ENCODE data around the gene ZNF484.
"Not testable (repeated sequence)": the region's sequence is repeated elsewhere in the genome, so short reads cannot be mapped to it uniquely, and the experiment has no call there.

The ZNF484 gene

DNA sequence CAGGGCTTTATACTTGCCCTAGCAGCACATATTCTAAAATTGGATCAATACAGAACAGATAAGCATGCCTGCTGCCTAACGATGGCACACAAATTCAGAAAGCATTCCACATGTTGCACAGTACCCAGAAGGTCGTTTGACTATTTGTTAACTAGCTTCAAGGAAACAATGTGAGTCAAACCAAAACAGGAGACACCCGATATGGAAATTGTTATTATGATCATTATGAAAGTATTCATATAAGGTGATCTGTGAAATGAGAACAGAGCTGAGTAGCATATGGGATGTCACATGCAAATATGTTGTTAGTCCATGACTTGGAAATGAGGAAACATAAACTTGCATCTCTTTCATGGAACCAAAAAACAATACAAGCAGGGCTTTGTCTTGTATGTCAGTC lies 56.9 kb downstream of the ZNF484 start:
- H3K4me3 ChIP-seq (ENCODE audit: low read depth, low read length): no peak overlapping the region
- in situ Hi-C loops (cut with HindIII; ENCODE audit: low sequenced_read_pairs): no loop called here
- TF ChIP-seq, protein P1, sequence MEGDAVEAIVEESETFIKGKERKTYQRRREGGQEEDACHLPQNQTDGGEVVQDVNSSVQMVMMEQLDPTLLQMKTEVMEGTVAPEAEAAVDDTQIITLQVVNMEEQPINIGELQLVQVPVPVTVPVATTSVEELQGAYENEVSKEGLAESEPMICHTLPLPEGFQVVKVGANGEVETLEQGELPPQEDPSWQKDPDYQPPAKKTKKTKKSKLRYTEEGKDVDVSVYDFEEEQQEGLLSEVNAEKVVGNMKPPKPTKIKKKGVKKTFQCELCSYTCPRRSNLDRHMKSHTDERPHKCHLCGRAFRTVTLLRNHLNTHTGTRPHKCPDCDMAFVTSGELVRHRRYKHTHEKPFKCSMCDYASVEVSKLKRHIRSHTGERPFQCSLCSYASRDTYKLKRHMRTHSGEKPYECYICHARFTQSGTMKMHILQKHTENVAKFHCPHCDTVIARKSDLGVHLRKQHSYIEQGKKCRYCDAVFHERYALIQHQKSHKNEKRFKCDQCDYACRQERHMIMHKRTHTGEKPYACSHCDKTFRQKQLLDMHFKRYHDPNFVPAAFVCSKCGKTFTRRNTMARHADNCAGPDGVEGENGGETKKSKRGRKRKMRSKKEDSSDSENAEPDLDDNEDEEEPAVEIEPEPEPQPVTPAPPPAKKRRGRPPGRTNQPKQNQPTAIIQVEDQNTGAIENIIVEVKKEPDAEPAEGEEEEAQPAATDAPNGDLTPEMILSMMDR (IDR thresholded peaks at IDR 0.05; ENCODE audit: low read depth, low read length): no peak
- no peak for DNase-seq (ENCODE audit: low read depth, low spot score)

DNA sequence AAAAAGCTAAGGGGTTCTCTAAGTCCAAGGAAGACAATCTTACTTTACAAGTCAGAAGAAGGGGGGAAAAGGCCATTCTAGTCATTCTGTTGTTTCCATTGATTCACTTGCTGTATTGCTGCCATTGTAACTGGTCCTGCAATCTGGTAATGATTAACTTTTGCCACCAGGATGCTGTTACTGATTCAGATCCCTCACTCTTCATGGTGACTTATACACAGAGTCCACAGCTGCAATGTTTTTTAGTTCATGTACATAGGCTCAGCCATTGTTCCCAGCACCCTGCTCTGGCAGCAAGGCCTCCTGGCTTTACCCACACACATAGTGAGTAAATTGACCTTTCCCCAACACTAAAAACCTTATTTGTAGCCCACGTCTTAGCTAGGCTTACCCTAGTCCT lies 57.9 kb downstream of the ZNF484 start:
- DNase-seq (ENCODE audit: low read depth, low spot score); H3K4me3 ChIP-seq (ENCODE audit: low read depth, low read length); in situ Hi-C loops (cut with HindIII; ENCODE audit: low sequenced_read_pairs): not testable (repeated sequence)

DNA sequence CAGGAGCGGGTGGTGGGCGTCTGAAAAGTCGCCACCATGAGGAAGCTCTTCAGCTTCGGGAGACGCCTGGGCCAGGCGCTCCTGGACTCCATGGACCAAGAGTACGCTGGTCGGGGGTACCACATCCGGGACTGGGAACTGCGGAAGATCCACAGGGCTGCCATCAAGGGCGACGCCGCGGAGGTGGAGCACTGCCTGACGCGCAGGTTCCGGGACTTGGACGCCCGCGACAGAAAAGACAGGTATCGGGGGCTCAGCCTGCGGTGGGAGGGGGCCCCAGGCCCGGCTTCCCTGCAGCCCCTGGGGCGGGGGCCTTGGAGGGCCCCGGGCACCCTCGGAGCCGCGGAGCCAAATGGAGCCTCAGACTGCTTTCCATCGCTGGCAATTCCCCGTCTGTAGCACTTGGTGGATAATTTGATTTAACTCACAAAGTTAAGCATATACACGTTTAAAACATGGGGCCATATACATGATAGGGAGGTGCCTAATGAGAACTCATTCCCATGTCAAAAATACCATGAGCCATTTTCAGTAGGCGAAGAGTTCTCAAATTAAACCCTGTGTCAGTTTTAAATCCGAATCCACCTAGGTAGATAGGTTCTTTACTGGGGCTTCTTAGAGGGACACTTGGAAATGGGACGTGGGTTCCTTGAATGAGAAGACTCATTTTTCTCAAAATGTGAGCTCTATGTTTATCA lies 68.1 kb downstream of the ZNF484 start:
- DNase-seq (ENCODE audit: low read depth, low spot score); H3K4me3 ChIP-seq (ENCODE audit: low read depth, low read length); in situ Hi-C loops (cut with HindIII; ENCODE audit: low sequenced_read_pairs): not testable (repeated sequence)

DNA sequence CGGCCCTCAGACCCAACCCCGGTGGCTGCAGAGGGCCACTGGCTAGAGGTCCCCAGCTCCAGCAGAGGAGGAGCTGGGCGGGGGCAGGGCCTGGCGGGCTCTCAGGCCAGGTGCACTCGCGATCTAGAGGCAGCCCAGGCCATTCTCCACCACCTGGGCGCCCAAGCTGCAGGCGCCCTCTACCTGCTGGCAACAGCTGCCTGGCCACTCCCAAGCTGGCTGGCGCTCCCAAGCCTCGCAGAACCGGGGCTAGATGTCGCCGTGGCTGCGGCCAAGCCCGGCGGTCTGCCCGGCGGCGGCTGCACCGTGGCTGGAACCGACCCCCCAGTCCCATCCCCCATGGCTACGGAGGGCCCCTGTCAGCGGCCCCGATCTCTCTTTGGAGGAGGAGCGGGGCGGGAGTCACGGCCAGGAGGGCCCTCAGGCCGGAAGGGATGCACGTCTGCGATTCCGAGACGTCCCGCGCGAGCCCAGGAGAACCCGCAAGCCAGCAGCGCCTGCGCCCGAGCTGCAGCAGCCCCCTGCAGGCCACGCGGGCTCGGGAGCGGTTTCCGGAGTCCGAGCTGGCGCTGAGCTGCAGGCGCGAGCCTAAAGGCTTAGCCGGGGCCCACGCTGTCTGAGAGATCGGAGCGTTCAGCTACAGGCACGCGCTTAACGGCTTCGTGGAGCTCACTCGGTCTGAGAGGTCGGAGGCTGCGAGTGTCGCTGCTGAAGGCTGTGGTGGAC lies 68.9 kb downstream of the ZNF484 start:
- no peak overlapping the region for H3K4me3 ChIP-seq (ENCODE audit: low read depth, low read length)
- TF ChIP-seq, protein P1 (IDR thresholded peaks at IDR 0.05; ENCODE audit: low read depth, low read length): peak; percentile 47
- peak; percentile 66 for DNase-seq (ENCODE audit: low read depth, low spot score)
- in situ Hi-C loops (cut with HindIII; ENCODE audit: low sequenced_read_pairs): no loop called here

DNA sequence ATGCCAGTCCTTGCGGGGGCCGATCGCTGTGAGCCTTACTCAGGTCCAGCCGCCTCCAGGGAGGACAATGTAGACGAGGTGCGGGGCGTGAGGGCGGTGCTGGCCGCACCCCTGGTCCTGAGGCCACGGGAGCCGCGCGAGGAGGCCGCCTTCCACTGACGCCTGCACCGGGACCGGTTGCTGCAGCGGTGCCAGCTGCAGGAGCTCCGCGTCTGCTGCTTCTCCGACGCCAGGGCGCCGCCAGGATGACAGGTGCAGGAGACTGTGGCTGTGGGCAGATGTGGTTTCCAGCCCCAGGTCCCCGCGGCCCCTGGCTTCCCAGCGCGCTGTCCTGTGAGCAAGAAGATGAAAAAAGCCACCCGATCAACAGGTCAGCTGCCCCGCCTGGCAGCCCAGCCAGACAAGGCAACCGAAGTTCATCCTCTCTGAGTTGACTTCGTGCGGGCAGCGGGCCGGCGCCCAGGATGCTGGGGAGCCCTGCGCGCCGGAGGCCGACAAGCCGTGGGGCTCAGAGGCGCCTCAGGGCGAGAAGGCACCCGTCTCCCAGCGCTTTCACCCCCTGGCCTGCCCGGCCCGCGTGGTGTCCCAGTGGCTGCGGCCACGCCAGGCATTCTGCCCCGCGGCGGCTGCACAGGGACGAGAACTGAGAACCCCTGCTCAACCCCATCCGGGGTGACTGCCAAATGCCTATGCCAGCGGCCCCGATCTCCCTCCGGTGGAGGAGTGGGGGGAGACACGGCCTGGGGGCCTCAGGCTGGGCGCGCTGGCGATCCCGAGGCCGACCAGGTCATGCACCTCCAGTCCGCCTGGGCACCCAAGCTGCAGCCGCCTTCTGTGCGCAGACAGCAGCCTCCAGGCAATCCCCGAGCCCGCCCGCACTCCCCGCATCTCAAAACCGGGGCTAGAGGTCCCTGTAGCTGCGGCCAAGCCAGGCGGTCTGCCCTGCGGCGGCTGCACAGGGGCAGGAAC lies 69.8 kb downstream of the ZNF484 start:
- in situ Hi-C loops (cut with HindIII; ENCODE audit: low sequenced_read_pairs): no loop called here
- TF ChIP-seq, protein P1 (IDR thresholded peaks at IDR 0.05; ENCODE audit: low read depth, low read length): no peak
- no peak for DNase-seq (ENCODE audit: low read depth, low spot score)
- H3K4me3 ChIP-seq (ENCODE audit: low read depth, low read length): no peak overlapping the region

DNA sequence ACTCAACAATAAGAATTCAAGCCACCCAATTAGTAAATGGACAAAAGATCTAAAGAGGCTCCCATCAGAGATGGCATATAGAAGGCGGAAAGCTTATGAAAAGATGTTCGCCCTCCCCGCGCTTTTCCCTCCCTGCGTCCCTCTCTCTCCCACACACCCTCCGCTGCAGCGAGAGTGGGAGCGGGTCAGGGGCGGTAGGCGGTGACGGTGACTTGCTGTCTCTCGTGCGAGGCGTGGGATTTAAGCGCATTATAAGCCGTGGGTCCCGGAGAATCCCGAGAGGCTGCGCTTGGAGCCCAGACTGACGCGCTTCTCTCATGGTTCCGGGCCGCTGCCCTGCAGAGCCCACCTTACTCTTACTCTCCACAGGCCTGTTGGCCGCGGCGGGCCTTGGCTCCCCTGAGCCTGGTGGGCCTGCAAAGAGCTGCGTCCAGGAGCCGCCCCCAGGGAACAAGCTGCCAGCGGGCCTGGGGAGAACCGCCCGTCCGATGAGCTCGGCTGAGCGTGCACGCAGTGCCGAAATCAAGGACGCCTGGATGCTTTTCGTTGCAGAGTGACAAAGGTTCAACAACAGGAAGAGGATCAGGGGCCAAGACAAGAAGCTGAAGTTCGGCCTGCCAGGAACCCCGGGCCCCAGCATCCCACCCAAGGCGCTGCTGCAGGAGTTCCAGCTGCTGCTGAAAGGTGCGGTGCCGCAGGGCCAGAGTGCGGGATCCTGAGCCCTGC lies 70.6 kb downstream of the ZNF484 start:
- DNase-seq (ENCODE audit: low read depth, low spot score): no peak
- H3K4me3 ChIP-seq (ENCODE audit: low read depth, low read length): no peak overlapping the region
- in situ Hi-C loops (cut with HindIII; ENCODE audit: low sequenced_read_pairs): no loop called here

More for the DNA sequence above, 70.6 kb downstream of the ZNF484 start:
- TF ChIP-seq, protein P1 (IDR thresholded peaks at IDR 0.05; ENCODE audit: low read depth, low read length): no peak

Measured in astrocyte of the spinal cord (primary cell).